GOT3 (cell line): ENCODE measurements around the gene RAB1B.
"Not testable (repeated sequence)": the region's sequence is repeated elsewhere in the genome, so short reads cannot be mapped to it uniquely, and the experiment has no call there.

Experiments used
- DNase-seq: peaks from one replicate; lab custom pipeline; 2025; ENCODE audit warnings: mixed read lengths; lab: John Stamatoyannopoulos, UW

Gene RAB1B

GRCh38 chr11:66309475-66309874 lies 41.0 kb downstream of the RAB1B start:
- no peak for DNase-seq

- no peak for DNase-seq
These were observed 41.9 kb downstream of the RAB1B start for GRCh38 chr11:66310324-66310723.

- not testable (repeated sequence) for DNase-seq
These were observed 42.5 kb downstream of the RAB1B start for GRCh38 chr11:66310803-66311440.

- no peak for DNase-seq
These were observed 43.1 kb downstream of the RAB1B start for GRCh38 chr11:66311470-66311964.

GRCh38 chr11:66311965-66312548 lies 43.6 kb downstream of the RAB1B start:
- DNase-seq, result peak; percentile 91

- peak; percentile 98 for DNase-seq
These were observed 44.3 kb downstream of the RAB1B start for GRCh38 chr11:66312549-66313320.

- no peak for DNase-seq
These were observed 45.1 kb downstream of the RAB1B start for GRCh38 chr11:66313321-66314185.

GRCh38 chr11:66314186-66314501 lies 45.7 kb downstream of the RAB1B start:
- no peak for DNase-seq

GRCh38 chr11:66314561-66315497 lies 46.4 kb downstream of the RAB1B start:
- no peak for DNase-seq

- no peak for DNase-seq
These were observed 47.1 kb downstream of the RAB1B start for GRCh38 chr11:66315498-66315885.

GRCh38 chr11:66315921-66316811 lies 47.7 kb downstream of the RAB1B start:
- no peak for DNase-seq

GRCh38 chr11:66316849-66317251 lies 48.4 kb downstream of the RAB1B start, which contains the start of gene CD248:
CD248 (minus strand) TSS chr11:66317044; CDS start chr11:66317027, 17 bp downstream.
- peak; percentile 39 for DNase-seq

- DNase-seq, result no peak
These were observed 48.9 kb downstream of the RAB1B start for GRCh38 chr11:66317322-66317722.

GRCh38 chr11:66317723-66318599 lies 49.5 kb downstream of the RAB1B start:
- DNase-seq, result peak; percentile 20

- DNase-seq, result no peak
These were observed 50.1 kb downstream of the RAB1B start for GRCh38 chr11:66318600-66318970.

- not testable (repeated sequence) for DNase-seq
These were observed 51.9 kb downstream of the RAB1B start for GRCh38 chr11:66320289-66320688.

- DNase-seq, result not testable (repeated sequence)
These were observed 52.3 kb downstream of the RAB1B start for GRCh38 chr11:66320748-66321147.

GRCh38 chr11:66321606-66322005 lies 53.2 kb downstream of the RAB1B start:
- no peak for DNase-seq
